ENCODE results near the gene UNKL.

DNA sequence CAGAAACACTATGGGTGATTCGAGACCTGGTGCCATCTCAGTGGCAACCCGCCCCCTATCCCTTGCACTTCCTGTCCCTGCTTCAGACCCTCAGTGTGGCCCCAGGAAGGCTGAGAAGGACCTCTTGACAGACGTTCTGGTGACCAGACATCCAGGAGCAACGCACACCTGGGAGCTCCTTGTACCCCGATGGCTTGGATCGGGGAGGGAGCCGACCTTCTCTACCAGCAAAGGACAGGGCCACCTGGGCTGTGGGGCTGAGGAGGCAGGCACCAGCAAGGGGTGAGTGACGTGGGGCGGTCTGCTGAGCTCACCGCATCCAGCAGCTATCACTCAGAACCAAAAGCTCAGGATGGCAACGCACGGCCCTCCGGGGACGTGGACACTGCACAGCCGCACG, 27.2 kb downstream of the UNKL start:
- TF ChIP-seq, protein P1, sequence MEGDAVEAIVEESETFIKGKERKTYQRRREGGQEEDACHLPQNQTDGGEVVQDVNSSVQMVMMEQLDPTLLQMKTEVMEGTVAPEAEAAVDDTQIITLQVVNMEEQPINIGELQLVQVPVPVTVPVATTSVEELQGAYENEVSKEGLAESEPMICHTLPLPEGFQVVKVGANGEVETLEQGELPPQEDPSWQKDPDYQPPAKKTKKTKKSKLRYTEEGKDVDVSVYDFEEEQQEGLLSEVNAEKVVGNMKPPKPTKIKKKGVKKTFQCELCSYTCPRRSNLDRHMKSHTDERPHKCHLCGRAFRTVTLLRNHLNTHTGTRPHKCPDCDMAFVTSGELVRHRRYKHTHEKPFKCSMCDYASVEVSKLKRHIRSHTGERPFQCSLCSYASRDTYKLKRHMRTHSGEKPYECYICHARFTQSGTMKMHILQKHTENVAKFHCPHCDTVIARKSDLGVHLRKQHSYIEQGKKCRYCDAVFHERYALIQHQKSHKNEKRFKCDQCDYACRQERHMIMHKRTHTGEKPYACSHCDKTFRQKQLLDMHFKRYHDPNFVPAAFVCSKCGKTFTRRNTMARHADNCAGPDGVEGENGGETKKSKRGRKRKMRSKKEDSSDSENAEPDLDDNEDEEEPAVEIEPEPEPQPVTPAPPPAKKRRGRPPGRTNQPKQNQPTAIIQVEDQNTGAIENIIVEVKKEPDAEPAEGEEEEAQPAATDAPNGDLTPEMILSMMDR (IDR thresholded peaks at IDR 0.05) = no peak
- no peak for TF ChIP-seq EZH2 (IDR thresholded peaks at IDR 0.05)

Data from neural progenitor cell (in vitro differentiated cells).